Progenitor cell of endocrine pancreas (in vitro differentiated cells): ENCODE data around the gene ATP1A1. TPM values are rescaled to one million over a fixed set of nuclear protein-coding genes. Genes with fewer than 3 reads are reported as not detected.
A peak's percentile ranks its signal among the peaks of the same experiment; 100 is the strongest.

Experiments
- DNase-seq: peaks from one replicate; pipeline ENCODE4 v3.0.0; 2021; ENCODE audit warnings: low spot score; ENCODE audit not compliant: unreplicated experiment
- H3K27ac Mint-ChIP-seq: 2 replicates; pipeline ENCODE4 v1.8.0; 2021; ENCODE audit warnings: mild to moderate bottlenecking, moderate library complexity, mixed read lengths
- H3K27me3 Mint-ChIP-seq: 2 replicates; pipeline ENCODE4 v1.8.0; 2021; ENCODE audit warnings: mixed read lengths
- H3K36me3 Mint-ChIP-seq: 2 replicates; pipeline ENCODE4 v1.8.0; 2022; ENCODE audit warnings: mixed read lengths; ENCODE audit not compliant: insufficient read depth
- H3K4me1 Mint-ChIP-seq: 2 replicates; pipeline ENCODE4 v1.8.0; 2021; ENCODE audit warnings: low read depth, mixed read lengths
- H3K4me3 Mint-ChIP-seq: 2 replicates; pipeline ENCODE4 v1.8.0; 2021; ENCODE audit warnings: low read depth, mild to moderate bottlenecking, moderate library complexity, mixed read lengths
- H3K9me3 Mint-ChIP-seq: 2 replicates; pipeline ENCODE4 v1.8.0; 2021; ENCODE audit warnings: low read depth, mixed read lengths
- total RNA-seq: library from RNA; stranded (reverse); gene quantifications from 2 replicates; pipeline ENCODE4 v1.2.1, GENCODE V29; 2021
- TF ChIP-seq, protein P1 (sequence below): fragments of 200-600 bp; sonication (generic); IDR thresholded peaks from one replicate; pipeline ENCODE4 v1.5.0; 2021; ENCODE audit warnings: antibody characterized with exemption, mild to moderate bottlenecking; ENCODE audit not compliant: unreplicated experiment

ATP1A1 gene
- total RNA-seq, 1 donor from 2014 or later: 332 TPM

DNA sequence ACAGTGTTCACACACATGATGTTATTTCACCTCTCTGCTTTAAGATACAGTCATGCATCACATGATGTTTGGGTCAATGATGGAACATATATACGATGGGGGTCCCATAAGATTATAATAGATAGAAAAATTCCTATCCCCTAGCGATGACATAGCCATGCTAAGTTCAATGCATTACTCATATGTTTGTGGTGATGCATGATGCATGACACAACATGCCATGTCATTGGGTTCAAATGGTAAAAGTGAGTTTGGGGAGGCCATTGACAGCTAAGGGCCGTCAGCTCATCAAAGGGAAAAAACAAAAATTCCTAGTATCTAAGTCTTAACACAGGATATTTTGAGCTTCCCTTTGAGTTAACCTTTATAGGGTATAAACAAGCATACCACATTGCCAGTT lies 73.6 kb downstream of the ATP1A1 start:
- H3K9me3 Mint-ChIP-seq: no peaks in the 10 kb centered on the region
- peaks cover 10% of the 10 kb centered on the region for H3K4me1 Mint-ChIP-seq
- no peak overlapping the region for H3K27ac Mint-ChIP-seq
- TF ChIP-seq, protein P1, sequence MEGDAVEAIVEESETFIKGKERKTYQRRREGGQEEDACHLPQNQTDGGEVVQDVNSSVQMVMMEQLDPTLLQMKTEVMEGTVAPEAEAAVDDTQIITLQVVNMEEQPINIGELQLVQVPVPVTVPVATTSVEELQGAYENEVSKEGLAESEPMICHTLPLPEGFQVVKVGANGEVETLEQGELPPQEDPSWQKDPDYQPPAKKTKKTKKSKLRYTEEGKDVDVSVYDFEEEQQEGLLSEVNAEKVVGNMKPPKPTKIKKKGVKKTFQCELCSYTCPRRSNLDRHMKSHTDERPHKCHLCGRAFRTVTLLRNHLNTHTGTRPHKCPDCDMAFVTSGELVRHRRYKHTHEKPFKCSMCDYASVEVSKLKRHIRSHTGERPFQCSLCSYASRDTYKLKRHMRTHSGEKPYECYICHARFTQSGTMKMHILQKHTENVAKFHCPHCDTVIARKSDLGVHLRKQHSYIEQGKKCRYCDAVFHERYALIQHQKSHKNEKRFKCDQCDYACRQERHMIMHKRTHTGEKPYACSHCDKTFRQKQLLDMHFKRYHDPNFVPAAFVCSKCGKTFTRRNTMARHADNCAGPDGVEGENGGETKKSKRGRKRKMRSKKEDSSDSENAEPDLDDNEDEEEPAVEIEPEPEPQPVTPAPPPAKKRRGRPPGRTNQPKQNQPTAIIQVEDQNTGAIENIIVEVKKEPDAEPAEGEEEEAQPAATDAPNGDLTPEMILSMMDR: no peak
- DNase-seq: no peak
- H3K27me3 Mint-ChIP-seq: no peaks in the 10 kb centered on the region
- H3K36me3 Mint-ChIP-seq: no peaks in the 10 kb centered on the region
- H3K4me3 Mint-ChIP-seq: no peak overlapping the region

DNA sequence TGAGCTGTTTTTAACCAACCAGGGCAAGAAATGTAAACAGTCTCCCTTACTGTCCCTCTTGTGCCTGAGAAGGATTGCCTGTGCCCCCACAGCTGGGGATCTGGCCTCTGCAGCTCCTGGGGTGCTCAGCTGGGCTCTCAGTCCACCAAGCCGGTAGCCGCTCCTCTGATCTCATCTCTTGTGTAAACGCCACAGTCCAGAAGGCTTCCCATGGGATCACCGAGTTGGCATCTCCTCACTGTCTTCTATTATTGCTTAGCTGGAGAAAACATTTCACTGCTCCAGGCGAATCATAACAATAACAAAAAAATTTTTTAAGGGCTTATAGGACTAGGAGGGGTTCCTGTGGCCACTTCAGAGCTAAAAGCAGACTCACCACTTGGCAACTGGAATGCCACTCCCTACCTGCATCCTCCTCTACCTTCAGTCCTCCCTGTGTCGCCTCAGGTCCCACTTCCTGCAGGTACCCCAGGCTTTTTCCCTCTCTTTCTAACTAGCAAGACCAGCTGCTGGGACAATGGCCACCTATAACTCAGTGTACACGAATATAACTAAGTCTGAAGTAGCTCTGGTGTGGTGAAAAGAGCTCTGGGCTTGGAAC lies 75.8 kb downstream of the ATP1A1 start:
- H3K27me3 Mint-ChIP-seq: no peaks in the 10 kb centered on the region
- H3K27ac Mint-ChIP-seq: no peak overlapping the region
- DNase-seq: no peak
- H3K4me3 Mint-ChIP-seq: no peak overlapping the region
- TF ChIP-seq, protein P1: no peak
- peaks cover 26% of the 10 kb centered on the region for H3K4me1 Mint-ChIP-seq
- no peaks in the 10 kb centered on the region for H3K36me3 Mint-ChIP-seq
- no peaks in the 10 kb centered on the region for H3K9me3 Mint-ChIP-seq

DNA sequence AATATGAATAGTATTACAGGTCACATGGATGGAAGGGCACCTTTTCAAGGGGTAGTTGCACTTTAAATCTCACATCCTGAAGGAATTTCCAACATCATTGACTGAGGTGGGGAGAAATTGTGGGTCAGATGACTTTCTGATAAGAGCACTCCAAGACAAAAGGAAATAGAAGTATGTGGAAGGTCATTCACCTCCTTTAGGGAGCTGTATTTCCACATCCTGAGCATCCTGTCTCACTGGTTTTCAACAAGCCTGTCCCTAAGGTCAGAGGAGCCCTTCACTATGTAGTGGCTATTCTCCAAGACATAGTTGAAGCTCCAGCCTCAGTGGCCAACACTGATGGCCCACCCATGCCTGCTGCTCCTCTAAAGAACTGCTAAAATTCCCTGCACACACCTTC lies 76.5 kb downstream of the ATP1A1 start:
- Mint-ChIP-seq H3K27ac (no peak overlapping the region), H3K27me3 (no peaks in the 10 kb centered on the region), H3K4me3 (no peak overlapping the region), H3K4me1 (peaks cover 31% of the 10 kb centered on the region), H3K36me3 (no peaks in the 10 kb centered on the region), H3K9me3 (no peaks in the 10 kb centered on the region)
- TF ChIP-seq, protein P1: no peak
- DNase-seq: no peak

DNA sequence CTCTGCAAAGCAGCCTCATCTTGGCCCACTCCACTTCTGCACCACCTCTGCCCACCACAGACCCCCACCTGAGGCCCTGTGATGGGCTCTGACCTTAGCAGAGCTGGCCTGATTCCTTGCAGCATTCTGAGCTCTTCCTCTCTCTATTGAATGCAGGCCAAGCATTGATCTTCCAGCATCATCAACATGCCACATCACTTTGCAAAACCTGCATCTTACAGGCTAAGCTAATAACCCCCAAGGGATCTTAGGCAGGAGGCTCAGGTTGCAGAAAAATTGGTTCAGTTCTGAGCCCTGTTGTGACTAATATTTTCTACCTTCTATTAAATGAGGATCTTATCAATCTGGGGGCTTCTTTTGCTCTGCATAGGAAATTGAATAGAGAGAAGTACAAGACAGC lies 78.7 kb downstream of the ATP1A1 start:
- no peak overlapping the region for H3K4me3 Mint-ChIP-seq
- peaks cover 33% of the 10 kb centered on the region for H3K4me1 Mint-ChIP-seq
- no peaks in the 10 kb centered on the region for H3K27me3 Mint-ChIP-seq
- no peaks in the 10 kb centered on the region for H3K36me3 Mint-ChIP-seq
- no peak overlapping the region for H3K27ac Mint-ChIP-seq
- TF ChIP-seq, protein P1: no peak
- no peak for DNase-seq
- H3K9me3 Mint-ChIP-seq: no peaks in the 10 kb centered on the region

DNA sequence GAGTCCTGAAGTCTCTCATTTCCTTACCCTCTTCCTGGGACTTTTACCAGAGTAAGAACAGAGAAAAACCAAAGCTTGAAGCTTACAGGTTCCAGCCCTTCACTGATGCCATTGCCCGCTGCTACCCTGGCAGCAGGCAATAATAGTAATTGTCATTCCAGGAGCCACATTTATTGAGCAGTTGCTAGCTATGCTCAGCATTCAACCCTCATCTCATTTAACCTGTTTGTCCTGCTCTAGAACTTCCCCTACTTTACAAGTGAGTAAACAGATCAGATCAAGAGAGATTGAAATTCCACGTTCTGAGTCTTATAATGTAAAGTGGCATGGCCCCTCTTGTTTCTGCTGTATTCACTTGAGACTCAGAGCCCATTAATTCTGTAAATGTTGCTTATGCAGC lies 80.4 kb downstream of the ATP1A1 start:
- no peak for DNase-seq
- Mint-ChIP-seq H3K27me3 (no peaks in the 10 kb centered on the region), H3K36me3 (no peaks in the 10 kb centered on the region), H3K27ac (peak overlapping the region; percentile 50), H3K4me1 (peaks cover 34% of the 10 kb centered on the region), H3K4me3 (no peak overlapping the region), H3K9me3 (no peaks in the 10 kb centered on the region)
- TF ChIP-seq, protein P1: no peak
